ENCODE data around the gene IGFBP5.

- TF ChIP-seq CTCF (IDR thresholded peaks at IDR 0.05 in 8 of 11, conservative IDR thresholded peaks at IDR 0.05 in 3 of 11) (no peak), POLR2A (IDR thresholded peaks at IDR 0.05) (no peak)
Measured at GRCh38 chr2:216693414-216694080, 1.8 kb downstream of the IGFBP5 start.

Measured in spleen (tissue), 7 donors.